ENCODE measurements around the gene RNF11.

The RNF11 gene

GRCh38 chr1:51320967-51321923 lies 85.2 kb downstream of the RNF11 start:
- DNase-seq: no peak

GRCh38 chr1:51321924-51322280 lies 85.8 kb downstream of the RNF11 start:
- DNase-seq: no peak

- DNase-seq: no peak
Measured at GRCh38 chr1:51322417-51323101, 86.5 kb downstream of the RNF11 start.
